Activated CD4-positive, CD25-positive, alpha-beta regulatory T cell treated with anti-CD3 and anti-CD28 coated beads, Interleukin-2, amount 50 U/mL, for 24 hours (primary cell): ENCODE data around the gene RAB2B.

ENCODE experiments used
- ATAC-seq, 2 donors: fragments of 150-1000 bp; cut with Tn5 transposase; one replicate each; pipeline ENCODE4 v1.10.0; 2021; ENCODE audit warnings: mild to moderate bottlenecking in 1 of 2, moderate library complexity in 1 of 2

RAB2B gene

DNA sequence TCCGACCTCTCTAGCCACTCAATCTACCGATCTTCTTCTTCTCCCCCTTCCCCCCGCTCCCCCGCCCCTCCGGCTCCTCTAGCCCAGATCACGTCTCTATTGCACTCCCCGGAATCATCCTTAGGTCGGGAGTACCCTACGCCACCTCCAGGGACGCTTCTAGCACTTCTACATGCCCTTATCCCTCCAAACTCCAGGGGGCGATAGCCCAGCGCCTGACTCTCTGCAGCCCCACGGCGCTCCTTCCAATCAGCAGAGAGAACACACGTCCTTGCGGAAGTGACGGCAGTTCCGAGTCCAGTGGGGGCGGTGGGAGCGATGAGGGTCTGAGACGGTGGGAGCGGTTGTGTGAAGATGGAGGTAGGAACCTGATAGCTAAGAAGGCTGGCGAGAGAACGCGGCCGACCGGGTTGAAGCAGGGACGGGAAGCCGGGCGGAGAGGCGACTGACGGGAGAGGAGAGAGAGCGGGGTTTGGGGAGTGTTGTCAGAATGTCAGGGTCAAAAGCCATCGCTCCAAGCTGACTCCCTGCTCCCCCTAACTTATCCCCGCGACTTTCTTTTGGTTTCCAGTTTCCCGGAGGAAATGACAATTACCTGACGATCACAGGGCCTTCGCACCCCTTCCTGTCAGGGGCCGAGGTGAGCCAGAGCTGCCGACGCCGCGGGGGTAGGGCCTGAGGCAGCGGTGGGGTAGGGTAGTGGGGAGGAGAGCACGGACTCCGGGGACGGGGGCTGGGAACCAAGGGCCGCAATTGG, at the start of gene RAB2B, which contains the start of gene TOX4:
Gene RAB2B (minus strand): TSS at position 35 of the 757 bp plus-strand sequence. CDS start 87 bp downstream, outside the sequence.
Gene TOX4 (plus strand): TSS at position 271 of the 757 bp plus-strand sequence. CDS start 84 bp downstream, at position 355.
- ATAC-seq, result peak; percentile 98 to 99

DNA sequence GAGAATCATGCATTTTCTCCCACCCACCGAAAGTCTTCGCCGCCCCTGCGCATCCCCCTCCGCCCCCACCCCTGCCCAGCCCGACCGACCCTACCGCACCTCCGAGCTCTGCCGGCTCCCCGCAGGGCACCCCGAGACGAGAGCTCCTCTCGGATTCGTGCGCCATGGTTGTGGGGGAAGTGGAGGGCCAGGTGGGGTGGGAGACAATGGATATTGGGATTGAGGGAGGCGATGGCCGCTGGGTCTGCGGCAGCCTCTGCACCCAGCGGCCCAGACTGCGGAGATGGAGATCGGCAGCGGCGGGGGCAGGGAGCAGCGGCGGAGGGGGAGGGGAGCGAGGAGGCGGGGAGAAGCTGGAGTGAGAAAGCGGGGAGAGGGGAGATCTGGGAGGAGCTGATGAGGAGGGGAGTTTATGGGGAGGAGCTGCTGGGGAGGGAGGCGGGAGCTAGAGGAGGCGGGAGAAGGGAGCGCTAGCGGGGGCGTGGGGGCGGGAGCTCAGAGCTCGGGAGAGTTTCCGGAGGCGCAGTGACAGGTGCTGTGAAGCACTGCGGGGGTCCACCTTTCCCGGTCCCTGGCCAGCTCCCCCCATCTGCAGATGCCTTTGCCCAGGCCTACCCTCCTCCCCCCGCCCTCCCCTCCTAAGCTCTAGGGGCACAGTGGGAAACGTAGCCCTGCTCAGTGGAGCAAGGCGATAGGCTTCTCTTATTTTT, 49.4 kb upstream of the RAB2B start, which contains the start of gene SALL2:
Gene SALL2 (minus strand): TSS at position 385 of the 710 bp plus-strand sequence. CDS start 219 bp downstream, at position 166.
- peak; percentile 75 to 84 for ATAC-seq

DNA sequence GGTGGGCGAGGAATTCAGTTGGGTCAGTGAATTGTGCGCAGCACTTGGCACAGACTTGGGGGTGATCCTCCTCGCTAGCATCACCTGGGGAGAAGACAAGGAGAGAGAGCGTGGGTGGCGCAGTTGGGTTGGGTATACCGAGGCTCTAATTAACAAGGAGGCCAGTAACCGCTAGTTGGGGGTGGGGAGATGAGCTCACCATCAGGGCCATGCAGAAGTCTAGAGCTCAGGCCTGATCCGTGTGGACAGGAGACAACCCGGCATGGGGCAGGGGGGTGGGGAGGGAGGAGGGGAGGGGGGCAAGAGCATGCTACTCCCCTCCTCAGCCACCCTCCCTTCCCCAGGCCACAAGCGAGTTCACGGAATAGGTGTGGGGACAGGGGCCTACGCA, 48.8 kb upstream of the RAB2B start:
- ATAC-seq, result peak in 1 of 2 donors; percentile 8

DNA sequence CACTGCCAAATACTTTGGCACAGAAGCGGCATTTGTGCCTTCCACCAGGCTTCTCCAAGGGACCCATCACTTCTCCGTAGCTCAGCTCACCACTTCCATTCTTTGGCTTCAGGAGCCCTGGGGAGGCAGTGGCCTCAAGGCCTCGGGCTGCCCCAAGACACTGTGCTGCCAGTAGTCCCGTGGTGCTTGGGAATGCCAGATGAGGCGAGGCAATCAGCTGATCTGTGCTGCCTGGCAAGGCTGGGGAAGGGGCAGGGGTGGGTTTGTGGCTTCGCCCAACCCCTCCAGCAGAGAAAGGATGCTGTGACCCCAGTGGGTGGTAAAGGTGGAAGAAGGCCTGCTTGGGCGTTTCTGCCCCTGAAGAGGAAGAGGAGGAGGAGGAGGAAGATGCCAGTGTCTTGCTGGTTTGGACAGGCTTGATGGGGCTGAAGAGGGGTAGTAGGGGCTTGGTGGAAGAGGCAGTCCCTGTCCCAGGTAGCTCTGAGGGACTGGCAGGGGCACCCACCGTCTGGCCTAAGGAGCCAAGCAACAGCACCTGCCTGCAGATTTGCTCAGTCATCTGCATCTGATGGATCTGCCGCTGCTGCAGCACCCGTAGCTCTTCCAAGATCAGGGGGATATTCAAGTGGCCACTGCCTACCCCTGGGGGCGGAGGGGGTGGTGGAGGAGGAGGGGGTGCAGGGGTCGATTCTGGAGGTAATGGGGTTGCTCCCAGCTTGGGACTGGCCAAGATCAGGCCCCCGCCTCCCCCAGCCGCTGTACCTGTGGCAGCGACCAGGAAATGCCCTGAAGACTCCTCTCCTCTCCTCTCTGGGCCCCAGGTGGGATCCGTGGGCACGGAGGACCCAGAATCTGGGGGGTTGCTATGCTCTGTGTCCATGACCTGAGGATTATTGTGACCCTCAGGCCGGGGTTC, 48.1 kb upstream of the RAB2B start:
- ATAC-seq, result no peak

DNA sequence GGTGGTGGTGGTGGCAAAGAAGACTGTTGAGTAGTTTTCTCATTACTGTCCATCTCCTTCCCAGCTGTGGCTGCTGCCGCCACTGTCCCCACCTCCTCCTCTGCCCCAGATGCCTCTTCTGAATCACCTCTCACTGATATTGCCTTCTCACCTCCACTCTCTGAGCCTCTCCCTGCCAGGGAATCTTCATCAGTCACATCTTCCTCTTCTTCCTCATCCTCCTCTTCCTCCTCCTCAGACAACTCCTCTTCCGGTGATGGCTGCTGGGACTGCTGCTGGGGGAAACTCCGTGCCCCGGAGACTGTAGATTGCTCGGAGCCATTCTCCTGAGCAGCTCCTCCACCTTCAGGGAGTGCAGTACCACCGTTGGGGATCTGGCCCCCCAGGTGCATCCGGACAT, 46.4 kb upstream of the RAB2B start:
- ATAC-seq, result no peak

DNA sequence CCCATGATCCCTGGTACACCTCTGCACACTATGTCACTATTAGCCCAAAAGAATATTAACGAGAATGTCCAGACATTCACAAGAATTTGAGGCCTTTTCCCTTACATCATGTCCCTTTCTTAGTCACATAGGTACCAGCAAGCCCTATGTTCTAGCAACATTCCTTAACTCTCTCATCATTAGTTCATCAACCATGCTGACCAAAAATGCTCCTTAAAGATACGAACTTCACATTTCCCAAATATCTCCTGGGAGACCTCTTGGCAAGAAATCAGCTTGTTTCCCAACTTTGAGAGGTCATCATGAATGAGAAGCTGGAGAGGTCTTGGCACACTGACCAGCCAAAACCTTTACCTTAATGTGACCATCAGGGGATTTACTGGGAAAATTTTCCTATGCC, 44.7 kb upstream of the RAB2B start:
- no peak for ATAC-seq

DNA sequence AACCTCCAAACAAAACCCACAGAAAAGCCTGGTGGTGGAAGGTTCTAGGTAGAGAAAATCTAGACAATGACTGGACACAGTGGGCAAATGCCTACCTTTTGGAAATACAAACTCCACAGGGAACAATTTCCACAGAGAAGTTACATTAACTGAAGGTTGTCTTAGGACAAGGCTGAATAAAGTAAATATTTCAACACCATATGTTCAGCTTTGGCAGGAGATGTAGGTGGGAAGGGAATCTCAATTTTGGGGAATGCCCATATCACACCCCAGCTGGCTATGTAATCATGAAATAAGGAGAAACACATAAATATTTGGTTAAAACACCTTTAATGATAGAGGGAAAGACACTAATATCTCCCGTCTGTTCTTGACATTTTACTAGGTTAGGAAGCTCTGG, 44.0 kb upstream of the RAB2B start:
- no peak for ATAC-seq

DNA sequence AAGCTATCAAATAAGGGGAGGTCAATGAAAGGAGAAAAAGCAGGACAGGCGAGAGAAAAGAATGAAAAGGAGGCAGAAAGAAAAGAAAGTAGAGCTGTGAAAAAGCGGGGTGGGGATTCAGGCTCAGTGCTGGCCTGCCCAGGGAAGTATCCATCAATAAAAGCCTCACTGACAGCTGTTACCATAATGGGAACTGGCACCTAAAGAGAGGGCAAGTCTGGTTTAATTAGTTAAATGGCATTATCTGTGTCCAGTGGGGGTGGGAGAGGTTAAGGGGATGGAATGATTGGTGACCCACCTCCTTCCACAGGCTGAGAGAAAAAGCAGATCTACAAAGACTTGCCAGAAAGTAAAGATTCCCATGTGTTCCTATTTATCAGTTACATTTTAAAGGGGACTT, 42.0 kb upstream of the RAB2B start:
- ATAC-seq, result no peak

DNA sequence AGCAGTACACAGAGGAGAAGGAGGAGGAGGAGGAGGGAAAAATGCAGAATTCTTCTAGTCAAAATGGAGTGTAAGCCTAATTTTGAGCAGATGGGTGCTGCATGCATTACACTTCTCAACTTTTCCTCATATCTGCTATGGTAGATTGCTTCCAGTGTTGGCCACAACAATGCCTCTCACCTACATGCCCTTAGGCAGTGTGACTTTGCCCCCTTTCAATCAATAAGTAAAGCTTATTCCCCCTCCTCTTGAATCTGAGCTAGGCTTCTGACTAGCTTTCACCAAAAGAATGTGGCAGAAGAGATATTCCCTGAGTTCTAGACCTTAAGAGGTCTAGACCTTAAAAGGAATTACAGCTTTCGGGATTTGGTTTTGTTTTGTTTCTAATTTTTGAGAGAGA, 37.6 kb upstream of the RAB2B start:
- ATAC-seq, result no peak

DNA sequence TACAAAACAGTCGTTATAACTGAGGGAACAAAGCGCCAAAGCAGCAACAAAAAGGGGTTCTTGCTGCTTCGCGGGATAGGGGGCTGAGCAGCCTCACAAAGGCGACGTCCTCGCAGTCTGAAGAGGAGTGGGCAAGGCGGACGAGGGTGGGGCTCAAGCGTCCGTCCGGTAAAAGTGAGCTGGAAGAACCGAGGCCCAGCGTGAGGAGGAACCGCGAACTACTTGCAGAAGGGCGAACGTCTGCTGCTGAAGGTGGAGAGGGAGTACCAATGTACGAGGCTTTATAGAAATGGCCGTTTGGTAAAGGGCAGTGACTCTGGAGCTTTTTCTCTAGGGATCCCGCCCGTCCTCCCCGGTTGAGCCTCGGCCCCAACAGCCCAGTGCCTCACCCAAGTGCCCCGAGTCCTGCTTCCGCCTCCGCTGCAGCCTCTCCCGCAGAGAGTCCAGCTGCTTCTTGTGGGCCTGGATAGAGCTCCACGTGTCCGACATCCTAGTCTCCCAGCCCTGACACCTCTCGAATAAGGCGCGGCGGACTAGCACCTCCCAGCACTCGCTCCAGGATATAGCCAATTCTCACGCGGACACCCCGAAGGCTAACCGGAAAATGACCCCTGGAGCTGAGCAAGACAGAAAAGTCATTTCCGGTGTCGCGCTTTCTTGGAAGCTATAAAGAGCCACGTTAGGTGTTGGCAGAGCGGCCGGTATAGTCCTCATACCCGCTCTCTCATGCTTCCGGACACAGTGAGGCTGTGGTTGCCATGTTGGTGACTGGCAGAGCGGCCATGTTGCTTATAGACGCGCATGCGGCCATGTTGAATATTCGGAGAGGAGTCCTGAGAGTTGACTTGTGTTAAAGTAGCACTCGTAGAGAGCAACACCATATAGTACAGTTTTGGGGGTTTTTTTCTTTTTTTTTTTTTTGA, 34.2 kb upstream of the RAB2B start, which contains the start of gene METTL3:
Gene METTL3 (minus strand): TSS at position 606 of the 923 bp plus-strand sequence. CDS start 117 bp downstream, at position 489.
- peak; percentile 99 to 100 for ATAC-seq

DNA sequence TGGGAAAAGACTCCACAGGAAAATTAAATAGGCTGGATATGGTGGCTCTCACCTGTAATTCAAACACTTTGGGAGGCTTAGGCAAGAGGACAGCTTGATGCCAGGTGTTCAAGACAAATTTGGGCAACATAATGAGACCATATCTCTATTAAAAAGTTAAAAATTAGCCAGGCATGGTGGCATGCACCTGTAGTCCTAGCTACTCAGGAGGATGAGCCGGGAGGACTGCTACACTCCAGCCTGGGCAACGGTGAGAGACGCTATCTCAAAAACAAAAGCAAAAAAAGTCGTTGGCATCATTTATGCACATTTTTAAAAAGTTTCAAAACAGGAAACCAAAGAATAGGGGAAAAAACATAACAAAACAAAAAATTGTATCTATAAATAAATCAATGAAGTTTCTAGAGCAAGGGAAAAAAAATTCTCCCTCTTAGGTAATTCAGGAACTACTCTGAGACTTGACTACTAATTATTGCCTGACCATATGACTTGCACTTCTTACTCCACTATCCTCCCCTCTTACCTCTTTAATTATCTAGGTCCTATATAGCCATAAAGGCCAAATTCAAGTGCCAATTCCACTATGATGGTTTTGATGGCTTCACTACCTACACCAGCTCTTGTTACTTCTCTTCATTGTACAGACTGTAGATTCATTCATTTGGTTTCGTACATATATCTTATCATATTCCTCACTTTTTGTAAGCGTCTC, 32.8 kb upstream of the RAB2B start:
- ATAC-seq, result no peak

DNA sequence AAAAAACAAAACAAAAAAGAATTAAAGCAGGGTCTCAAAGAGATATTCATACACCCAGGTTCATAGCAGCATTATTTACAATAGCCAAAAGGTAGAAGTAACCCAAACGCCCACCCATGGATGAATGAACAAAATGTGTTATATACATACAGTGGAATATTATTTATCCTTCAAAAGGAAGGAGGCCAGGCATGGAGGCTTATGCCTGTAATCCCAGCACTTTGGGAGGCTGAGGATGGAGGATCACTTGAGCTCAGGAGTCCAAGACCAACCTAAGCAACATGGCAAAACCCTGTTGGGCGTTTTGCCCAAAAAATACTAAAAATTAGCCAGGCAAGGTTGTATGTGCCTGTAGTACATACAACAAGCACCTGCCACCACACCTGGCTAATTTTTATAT, 29.8 kb upstream of the RAB2B start:
- ATAC-seq, result no peak

DNA sequence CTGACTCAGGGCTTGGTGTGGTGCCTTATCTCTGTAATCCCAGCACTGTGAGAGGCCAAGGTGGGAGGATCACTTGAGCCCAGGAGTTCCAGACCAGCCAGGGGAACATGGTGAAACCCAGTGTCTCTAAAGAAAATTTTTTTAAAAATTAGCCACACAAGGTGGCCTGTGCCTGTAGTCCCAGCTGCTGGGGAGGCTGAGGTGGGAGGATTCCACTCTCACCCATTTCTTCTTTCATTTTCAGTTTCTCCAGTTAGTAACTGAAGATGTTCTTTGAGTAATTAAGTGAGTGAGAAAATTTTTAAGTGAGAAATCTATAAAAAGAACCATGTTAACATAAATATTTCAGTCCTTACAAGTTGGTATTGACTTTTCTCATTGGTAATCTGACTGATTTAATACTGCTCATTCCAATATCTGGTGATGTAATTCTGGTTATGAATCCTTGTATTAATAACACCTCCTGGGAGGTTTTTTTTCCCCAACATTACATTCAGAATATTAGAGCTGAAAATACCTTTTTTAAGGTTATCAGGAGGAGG, 28.3 kb upstream of the RAB2B start:
- peak; percentile 83 to 84 for ATAC-seq

DNA sequence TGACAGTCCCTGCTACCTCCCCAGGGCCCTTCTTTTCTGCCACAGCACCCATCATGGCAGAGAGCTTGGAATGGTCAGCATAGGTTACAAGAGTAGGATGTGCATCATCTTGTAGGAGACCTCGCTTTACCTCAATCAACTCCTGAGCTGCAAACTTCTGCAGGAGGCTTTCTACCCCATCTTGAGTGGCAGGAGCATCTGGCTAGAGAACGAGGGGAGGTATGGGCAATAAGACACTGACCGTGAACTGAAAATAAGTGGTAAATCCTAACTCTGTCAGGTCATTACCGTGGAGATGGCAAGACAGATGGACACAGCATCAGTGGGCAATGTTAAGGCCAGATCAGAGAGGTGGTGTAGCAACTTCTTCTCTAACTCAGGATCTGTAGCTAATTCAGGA, 26.6 kb upstream of the RAB2B start:
- no peak for ATAC-seq

DNA sequence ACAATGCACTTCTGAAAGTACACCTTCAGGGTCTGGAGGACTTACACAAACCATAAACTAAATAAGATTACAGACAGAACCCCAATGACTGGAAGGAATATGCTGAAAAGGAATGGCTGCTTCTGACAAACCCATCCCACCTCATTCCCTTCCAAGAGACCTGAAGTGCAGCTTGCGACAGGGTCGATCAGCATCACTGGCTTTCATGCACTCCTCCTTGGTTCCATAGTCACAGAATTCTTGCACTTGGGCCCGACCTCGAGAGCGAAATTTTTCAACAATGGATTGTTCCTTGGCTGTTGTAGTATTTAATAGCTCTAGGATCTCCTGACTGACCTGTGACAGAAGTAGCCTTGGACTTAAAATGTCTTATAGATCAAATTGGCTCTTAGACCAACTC, 24.8 kb upstream of the RAB2B start:
- no peak for ATAC-seq

DNA sequence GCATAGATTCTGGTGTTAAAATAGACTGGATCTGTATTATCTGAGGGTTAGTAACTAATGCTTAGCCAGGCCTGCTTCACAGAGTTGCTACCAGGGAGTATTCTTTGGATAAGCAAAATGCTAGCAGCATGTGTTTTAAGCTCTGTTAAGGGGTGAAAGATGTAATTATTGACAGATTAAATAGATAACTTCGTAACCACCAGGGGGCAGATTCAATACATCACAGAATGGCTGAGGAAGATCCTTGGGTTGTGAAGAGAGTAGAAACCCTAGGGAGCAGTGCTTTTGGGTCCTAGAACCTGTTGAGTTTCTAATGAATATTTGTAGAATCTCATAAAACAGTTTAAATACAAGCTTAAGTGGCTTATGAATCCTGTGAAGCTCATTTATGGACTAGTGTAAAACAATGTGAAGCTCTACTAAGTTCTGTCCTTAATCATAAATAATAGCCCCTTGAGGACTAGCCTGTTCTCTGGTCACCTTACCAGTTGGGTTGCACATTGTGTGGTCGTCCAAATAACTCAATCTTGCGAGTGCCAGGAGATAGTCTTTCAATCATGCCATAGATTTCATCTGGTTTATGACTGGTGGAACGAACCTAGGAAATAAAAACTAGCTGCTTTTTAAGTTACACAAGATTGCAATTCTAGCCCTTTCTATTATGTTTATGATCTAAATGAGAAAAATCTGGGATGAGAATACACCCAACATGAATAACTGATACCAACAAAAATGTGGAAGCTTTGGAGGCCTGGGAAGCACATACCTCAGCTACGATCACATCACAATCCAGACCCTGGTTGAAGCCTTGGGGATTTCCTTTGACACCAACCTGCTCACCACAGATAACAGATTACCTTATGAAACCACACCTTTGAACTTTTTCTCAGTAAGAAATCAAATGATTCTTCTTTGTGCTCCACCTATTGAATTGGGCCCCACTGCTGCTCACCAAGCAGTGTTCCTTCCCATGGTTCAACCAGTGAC, 22.1 kb upstream of the RAB2B start:
- peak; percentile 66 to 72 for ATAC-seq

DNA sequence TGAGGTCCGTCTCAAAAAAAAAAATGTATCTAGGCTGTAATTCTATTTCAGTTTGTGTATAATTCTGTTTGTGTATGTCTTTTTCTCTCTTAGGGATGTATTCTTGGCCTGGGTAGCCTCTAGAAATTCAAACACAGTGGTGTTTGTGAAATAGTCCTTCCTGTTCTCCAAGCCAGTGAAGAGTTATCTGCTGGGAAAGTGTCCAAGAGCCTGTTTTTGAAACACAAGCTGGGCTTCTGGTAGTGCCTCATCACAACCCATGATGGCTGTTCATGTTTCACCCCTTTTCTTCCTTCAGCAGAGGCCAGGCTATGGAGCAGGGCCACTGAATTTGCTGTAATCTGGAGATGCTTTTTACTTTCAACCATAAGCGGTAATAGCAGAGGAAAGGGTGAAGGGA, 19.7 kb upstream of the RAB2B start:
- no peak for ATAC-seq

DNA sequence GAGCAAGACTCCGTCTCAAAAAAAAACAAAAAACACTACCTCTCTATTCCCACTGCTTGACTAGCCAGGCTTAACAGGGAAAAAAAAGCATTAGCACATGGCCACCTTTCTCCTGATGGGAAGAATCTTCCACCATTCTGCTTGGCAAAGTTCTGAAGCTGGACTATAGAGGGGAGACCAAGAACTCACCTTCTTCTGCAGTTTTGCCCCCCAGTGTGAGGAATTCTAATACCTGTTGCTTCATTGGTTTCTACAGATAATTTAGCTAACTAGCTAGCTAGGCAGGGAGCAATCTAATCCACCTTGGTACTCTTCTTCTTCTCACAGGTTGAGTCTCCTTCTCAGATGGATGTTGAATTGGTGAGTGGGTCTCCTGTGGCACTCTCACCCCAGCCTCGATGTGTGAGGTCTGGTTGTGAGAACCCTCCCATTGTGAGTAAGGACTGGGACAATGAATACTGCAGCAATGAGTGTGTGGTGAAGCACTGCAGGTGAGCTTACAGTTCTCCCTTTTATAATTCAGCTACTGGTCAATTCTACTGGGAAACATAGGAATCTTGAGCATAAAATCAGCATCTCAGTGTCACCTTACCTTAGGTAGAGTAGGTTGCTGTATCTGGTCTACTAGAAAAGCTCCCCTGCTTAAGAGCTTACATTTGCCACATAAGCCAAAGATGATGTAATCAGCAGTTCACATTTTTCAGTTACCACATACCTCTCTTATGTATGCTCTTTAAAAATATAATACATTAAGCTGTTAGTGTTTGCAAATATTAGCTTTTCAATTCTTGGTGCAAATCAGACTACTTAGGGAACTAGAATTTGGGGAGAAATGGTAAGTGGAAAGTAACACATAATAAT, 18.4 kb upstream of the RAB2B start:
- no peak for ATAC-seq
